OCI-LY7 (cell line): ENCODE measurements around the gene HAPLN1.

Experiments
- CTCF ChIP-seq: fragments of 200-600 bp; sonication (generic); conservative IDR thresholded peaks from 2 replicates; pipeline ENCODE4 v1.5.1; 2014; ENCODE audit warnings: mild to moderate bottlenecking, antibody characterized with exemption, low read length, moderate library complexity, mixed read lengths
- EZH2phosphoT487 ChIP-seq: fragments of 200-600 bp; sonication (generic); IDR thresholded peaks from 2 replicates; pipeline ENCODE4 v1.6.1; 2018; ENCODE audit warnings: low read depth, borderline replicate concordance, mild to moderate bottlenecking, mixed run types, antibody characterized with exemption, low read length, moderate library complexity, mixed read lengths

- TF ChIP-seq CTCF (no peak), EZH2phosphoT487 (no peak)
These were observed 46.8 kb upstream of the HAPLN1 start for GRCh38 chr5:83767409-83767992.
